A549 treated with AZD2906 at 1 μM for 4 hours (cell line): ENCODE results near the gene NAALADL1. TPM values are rescaled to one million over a fixed set of nuclear protein-coding genes. Genes with fewer than 3 reads are reported as not detected.

Source experiments
- total RNA-seq: library from RNA; stranded (reverse); fragments of 200-300 nt; extraction: Qiagen RNA extraction; gene quantifications from 5 replicates; pipeline ENCODE4 v1.2.3, GENCODE V29; 2022

Gene NAALADL1
- not detected in 5 replicates for total RNA-seq

DNA sequence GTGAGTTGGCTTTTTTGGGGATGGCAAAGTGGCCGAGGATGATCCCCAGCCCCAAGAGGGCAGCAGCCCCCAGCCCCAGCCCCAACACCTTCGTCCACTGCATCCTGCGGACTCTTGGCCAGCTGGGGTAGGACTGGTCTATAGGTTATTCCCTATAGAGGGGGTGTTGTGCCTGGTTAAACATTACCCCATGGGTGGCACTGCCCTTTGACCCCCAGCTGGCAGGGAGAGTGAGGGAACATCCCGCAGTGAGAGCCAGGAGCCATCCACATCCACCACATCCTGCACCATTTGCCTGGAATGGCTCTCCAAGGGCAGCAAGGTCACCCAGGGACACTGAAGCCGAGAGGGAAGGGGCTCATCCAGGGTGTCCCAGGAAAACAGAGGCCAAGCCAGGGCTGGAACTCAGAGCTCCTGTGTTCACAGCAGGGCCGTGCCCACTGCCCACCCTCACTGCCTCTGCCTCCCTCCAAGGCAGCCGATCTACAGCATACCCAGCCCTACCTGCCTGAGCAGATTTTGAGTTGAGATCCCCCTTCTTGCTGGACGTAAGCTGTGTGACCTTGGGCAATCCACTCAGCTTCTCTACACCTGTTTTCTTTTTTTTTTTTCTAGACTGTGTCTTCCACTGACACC lies at the start of gene NAALADL1:
NAALADL1 (minus strand) TSS at position 135 of the 636 bp plus-strand sequence; CDS start at position 103, 32 bp downstream.

DNA sequence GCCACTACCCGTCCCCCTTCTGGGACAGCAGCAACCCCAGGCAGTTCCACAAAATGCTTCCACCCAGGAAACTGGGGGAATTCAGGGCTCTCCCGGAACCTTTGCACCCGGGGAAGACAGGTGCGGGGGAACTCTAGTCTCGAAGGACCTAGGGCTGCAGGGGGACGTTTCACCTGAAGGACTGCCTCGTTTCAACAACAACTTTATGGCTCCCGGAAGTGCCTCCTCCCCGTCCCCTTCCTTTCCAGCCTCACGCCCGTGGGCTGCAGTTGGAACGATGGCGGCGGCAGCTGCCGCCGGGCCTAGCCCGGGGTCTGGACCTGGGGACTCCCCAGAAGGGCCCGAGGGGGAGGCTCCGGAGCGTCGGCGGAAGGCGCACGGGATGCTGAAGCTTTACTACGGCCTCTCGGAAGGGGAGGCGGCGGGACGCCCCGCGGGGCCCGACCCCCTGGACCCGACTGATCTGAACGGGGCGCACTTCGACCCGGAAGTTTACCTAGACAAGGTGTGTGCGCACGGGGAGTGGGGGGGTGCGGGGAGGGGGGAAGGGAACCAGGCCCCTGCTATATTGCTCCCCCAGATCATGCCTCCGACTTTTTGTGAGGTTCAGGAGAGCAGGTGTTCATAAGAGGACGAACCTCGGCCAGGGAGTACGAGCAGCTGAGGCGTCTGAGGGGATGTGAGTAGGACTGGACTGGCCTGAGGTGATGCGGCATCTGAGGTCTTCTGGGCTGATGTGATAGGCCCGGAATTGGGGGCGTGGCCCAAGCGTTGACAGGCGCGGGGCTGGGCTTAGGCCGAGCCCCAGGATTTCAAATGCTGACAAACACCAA lies 37.8 kb upstream of the NAALADL1 start, which contains the start of gene VPS51:
VPS51 (plus strand) TSS at position 241 of the 833 bp plus-strand sequence; CDS start at position 278, 37 bp downstream.

GRCh38 chr11:65083834-65084597 lies 25.7 kb upstream of the NAALADL1 start, which contains the start of the genes CDCA5 and ZFPL1:
CDCA5 (minus strand) TSS chr11:65084040; CDS start chr11:65083978, 62 bp downstream.
ZFPL1 (plus strand) TSS chr11:65084222; CDS start chr11:65084699, 477 bp downstream.

GRCh38 chr11:65040847-65041622 lies 17.3 kb downstream of the NAALADL1 start, which contains the start of gene SAC3D1:
SAC3D1 (plus strand) TSS chr11:65041210; CDS start chr11:65041293, 83 bp downstream.

DNA sequence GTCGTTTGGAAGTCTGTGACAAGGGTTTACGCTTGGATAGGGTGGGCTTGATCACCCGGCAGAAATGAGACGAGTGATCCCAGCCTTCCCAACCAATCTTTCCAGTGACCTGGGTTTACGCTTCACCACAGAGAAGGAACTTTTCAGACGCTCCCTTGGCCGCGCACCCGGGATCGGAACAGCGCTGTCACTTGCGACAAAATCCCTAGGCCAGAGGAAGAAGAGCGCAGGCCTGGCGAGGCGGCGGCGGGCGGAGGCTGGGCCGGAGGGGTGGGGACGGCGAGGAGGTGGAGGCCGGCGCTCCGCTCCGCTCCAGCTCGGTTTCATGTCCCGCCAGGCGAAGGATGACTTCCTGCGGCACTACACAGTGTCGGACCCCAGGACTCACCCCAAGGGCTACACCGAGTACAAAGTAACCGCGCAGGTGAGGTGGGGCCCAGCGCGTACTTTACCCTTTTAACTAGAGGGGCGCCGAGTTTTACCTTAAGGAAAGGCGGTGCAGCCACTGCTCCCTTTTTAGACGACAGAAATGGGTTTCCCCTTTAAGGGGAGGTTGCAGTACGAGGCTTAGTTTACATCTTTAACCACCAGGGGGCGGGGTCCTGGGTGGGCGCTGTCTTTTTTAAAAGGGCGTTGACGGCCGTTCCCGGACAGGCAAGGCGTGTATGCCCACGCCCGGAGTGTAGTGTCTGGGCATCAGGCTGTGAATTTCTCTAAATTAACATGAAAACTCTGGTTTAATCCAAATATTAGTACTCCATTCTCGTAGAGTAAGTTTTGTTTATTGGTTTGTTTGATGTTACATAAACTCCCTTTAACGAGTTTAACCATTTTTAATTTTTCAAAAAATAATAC lies 30.9 kb downstream of the NAALADL1 start, which contains the start of gene SNX15:
SNX15 (plus strand) TSS at position 227 of the 855 bp plus-strand sequence; CDS start at position 326, 99 bp downstream.

DNA sequence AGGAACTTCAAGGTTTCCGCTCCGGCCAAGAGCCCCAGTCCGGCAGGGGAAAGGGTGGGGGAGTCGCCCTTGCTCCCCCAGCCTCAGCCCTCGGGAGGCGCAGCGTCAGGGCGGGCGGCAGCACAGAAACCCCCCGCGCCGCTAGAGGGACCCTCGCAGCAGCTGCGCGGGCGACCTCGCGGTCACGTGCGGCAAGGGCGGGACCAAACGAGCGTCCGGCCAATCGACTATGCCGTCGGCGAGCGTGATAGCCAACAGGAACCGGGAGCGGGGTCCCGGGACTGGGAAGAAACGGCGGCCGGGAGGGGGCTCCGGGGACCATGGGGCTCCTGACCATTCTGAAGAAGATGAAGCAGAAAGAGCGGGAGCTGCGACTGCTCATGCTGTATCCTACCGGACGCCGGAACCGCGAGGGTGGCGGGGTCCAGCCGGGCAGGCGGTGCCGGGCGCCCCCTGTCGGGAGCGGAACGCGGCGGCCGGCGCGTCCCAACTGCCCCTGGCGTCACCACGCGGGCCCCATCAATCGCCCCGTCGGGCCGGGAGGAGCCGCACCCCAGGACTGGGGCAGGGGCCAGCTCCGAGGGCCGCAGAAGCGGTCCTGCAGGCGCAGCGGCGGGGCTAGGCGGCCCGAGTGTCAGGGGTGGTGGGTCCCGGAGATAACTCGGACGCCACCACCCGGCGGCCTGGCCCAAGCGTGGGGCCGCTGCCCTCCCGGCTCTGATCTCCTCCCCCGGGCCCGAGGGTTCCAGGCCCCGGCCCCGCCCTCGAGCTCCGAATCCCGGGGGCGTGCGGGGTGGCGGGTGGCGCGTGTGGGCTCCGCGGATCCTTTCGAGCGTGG lies 44.2 kb downstream of the NAALADL1 start, which contains the start of gene ARL2:
ARL2 (plus strand) TSS at position 273 of the 838 bp plus-strand sequence; CDS start at position 321, 48 bp downstream.

GRCh38 chr11:64996710-64997380 lies 61.5 kb downstream of the NAALADL1 start, which contains the start of gene BATF2:
BATF2 (minus strand) TSS chr11:64996971; CDS start chr11:64996914, 57 bp downstream.

Other genes starting within 250 kb of the NAALADL1 start
- 28.8 to 40.9 TPM (median 38.1 TPM) in 5 replicates for gene MEN1, start 248.0 kb downstream of the NAALADL1 start, total RNA-seq
- 1.3 to 1.8 TPM (median 1.5 TPM) in 5 replicates for gene CDC42BPG, start 213.9 kb downstream of the NAALADL1 start, total RNA-seq
- gene EHD1, start 179.9 kb downstream of the NAALADL1 start, total RNA-seq, result 94.8 to 121 TPM (median 111 TPM) in 5 replicates
- gene ATG2A, start 141.3 kb downstream of the NAALADL1 start, total RNA-seq, result 13.7 to 22.4 TPM (median 20.9 TPM) in 5 replicates
- 3.4 to 5.3 TPM (median 4.5 TPM) in 5 replicates for gene PPP2R5B, start 133.9 kb downstream of the NAALADL1 start, total RNA-seq
- gene GPHA2, start 122.7 kb downstream of the NAALADL1 start, total RNA-seq, result not detected in 5 replicates
- not detected in 5 replicates for gene MAJIN, start 86.4 kb downstream of the NAALADL1 start, total RNA-seq
- gene BATF2, start 61.6 kb downstream of the NAALADL1 start, total RNA-seq, result 0.58 to 0.79 TPM (median 0.63 TPM) in 5 replicates
- 162 to 198 TPM (median 189 TPM) in 5 replicates for gene ARL2, start 44.4 kb downstream of the NAALADL1 start, total RNA-seq
- 20.8 to 25.4 TPM (median 23.6 TPM) in 5 replicates for gene SNX15, start 31.1 kb downstream of the NAALADL1 start, total RNA-seq
- 35.4 to 58.5 TPM (median 57.6 TPM) in 5 replicates for gene SAC3D1, start 17.3 kb downstream of the NAALADL1 start, total RNA-seq
- 67.5 to 78.7 TPM (median 73.1 TPM) in 5 replicates for gene CDCA5, start 25.5 kb upstream of the NAALADL1 start, total RNA-seq
- gene ZFPL1, start 25.7 kb upstream of the NAALADL1 start, total RNA-seq, result 35.1 to 37.1 TPM (median 36.6 TPM) in 5 replicates
- 51.5 to 77.8 TPM (median 55.8 TPM) in 5 replicates for gene VPS51, start 37.7 kb upstream of the NAALADL1 start, total RNA-seq
- gene TM7SF2, start 53.3 kb upstream of the NAALADL1 start, total RNA-seq, result 4.1 to 7.2 TPM (median 5.6 TPM) in 5 replicates
- gene ZNHIT2, start 59.1 kb upstream of the NAALADL1 start, total RNA-seq, result 13.3 to 24.2 TPM (median 21.9 TPM) in 5 replicates
- gene FAU, start 63.6 kb upstream of the NAALADL1 start, total RNA-seq, result 834 to 1,066 TPM (median 993 TPM) in 5 replicates
- gene MRPL49, start 63.8 kb upstream of the NAALADL1 start, total RNA-seq, result 67.8 to 77.4 TPM (median 68.7 TPM) in 5 replicates
- gene SYVN1, start 76.0 kb upstream of the NAALADL1 start, total RNA-seq, result 29.0 to 41.9 TPM (median 39.5 TPM) in 5 replicates
- gene SPDYC, start 111.7 kb upstream of the NAALADL1 start, total RNA-seq, result not detected in 5 replicates
- gene CAPN1, start 123.4 kb upstream of the NAALADL1 start, total RNA-seq, result 107 to 119 TPM (median 117 TPM) in 5 replicates
- gene POLA2, start 203.4 kb upstream of the NAALADL1 start, total RNA-seq, result 12.4 to 15.4 TPM (median 13.8 TPM) in 5 replicates